GM21786 (cell line): Measurements from ENCODE around the gene PIGB.
A peak's percentile ranks its signal among the peaks of the same experiment; 100 is the strongest.
"Not testable (repeated sequence)": the region's sequence is repeated elsewhere in the genome, so short reads cannot be mapped to it uniquely, and the experiment has no call there.

Source experiments
- ATAC-seq: cut with Tn5 transposase; IDR thresholded peaks from one replicate; pipeline ENCODE4 v1.9.1; 2021; ENCODE audit not compliant: unreplicated experiment

PIGB gene

GRCh38 chr15:55297315-55297714 lies 21.7 kb upstream of the PIGB start:
- no peak for ATAC-seq

DNA sequence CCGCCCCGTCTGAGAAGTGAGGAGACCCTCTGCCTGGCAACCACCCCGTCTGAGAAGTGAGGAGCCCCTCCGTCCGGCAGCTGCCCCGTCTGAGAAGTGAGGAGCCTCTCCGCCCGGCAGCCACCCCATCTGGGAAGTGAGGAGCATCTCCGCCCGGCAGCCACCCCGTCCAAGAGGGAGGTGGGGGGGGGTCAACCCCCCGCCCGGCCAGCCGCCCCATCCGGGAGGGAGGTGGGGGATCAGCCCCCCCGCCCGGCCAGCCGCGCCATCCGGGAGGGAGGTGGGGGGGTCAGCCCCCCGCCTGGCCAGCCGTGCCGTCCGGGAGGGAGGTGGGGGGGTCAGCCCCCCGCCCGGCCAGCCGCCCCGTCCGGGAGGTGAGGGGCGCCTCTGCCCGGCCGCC lies 16.2 kb upstream of the PIGB start:
- ATAC-seq = not testable (repeated sequence)

DNA sequence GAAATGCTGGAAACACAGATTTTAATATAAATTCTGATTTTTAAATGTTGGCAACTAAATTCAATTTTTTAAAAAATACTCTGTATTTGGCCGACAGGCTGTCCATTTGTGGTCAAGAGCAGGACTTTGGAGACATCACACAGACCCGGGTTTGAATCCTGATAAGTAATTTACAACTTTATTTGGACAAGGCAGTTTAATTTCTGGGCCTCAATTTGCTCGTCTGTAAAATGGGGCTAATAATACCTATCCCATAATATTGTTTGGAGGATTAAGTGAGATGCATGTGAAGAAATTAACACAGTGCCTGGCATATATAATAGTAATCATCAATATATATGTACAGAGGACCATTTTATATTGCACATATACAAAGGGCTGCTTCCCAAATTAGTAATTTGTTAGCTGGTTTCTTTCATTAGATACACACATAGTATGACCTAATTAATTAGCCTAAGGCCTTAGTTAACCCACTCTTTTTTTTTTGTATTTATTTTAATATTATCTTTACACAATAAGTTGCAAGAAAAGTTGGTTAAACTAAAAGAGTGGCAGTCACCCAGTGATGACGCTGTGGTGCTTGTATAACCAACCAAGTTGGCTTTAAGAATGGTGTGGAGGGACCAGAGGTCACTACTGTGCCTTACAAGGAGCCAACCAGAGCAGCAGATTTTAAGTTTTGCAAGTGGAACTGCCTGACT lies 665 bp downstream of the PIGB start:
- peak; percentile 54 for ATAC-seq

- no peak for ATAC-seq
These were observed 1.2 kb downstream of the PIGB start for GRCh38 chr15:55320238-55320550.

DNA sequence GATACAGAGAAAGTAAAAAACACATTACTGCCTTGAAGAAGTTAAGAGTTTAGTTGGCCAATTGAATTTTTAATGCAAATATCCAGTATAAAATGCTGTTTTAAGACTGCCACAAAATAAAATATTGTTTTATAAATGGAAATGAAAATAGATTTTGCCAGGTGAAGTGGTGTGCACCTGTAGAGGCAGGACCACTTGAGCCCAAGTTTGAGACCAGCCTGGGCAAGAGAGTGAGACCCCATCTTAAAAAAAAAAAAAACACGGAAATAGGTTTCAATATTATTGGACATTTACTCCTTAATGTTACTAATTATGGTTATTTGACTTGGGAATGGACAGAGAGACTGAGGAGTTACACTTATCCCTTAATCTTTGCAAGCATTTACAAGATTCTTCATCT lies 1.9 kb downstream of the PIGB start:
- ATAC-seq = no peak

DNA sequence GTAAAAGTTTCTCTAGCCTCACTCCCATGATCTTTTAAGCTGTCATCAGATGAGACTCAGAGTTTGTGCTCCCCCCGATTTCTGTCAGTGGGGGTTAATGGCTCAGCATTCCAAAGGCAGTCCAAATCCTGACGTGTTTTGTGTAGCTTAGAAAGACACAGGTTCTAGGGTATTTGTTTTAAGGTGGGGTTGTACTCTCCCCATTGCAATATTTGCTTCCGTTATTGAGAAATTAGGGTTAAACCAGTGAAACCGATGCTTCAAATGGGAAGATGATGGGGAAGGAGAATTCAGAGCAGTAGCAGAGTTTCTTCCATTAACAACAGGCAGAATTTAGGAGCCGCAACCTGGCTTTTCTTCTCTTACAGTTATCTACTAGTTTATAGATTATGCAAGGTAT lies 3.4 kb downstream of the PIGB start:
- no peak for ATAC-seq

GRCh38 chr15:55327387-55327786 lies 8.4 kb downstream of the PIGB start:
- no peak for ATAC-seq

DNA sequence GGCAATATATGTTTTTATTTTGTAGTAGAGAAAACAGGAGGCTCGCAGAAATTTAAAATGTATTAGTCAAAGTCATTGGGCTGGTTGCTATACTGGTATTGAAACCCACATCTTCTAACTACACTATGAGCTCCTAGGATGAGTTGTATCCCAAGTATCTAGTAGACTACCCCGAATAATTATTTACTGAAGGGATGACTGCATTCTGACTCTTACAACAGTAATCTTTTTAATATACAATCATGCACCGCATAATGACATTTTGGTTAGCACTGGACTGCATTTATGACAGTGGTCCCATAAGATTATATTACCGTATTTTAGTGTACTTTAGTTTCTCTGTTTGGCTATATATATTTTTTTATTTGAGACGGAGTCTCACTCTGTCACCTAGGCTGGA lies 15.3 kb downstream of the PIGB start:
- no peak for ATAC-seq

DNA sequence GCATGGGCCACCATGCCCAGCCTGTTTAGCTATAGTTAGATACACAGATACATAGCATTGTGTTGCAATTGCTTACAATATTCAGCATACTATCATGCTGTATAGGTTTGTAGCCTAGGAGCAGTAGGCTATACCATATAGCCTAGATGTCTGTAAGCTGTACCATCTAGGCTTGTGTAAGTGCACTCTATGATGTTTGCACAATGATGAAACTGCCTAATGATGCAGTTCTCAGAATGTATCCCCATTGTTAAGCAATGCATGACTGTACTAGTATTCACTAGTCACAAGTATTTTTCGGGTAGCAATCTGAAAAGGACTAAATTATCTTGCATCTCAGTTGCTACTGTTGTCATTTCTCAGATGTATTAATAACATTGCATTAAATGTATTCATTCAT lies 16.0 kb downstream of the PIGB start:
- ATAC-seq = no peak

GRCh38 chr15:55337160-55337559 lies 18.1 kb downstream of the PIGB start:
- no peak for ATAC-seq

GRCh38 chr15:55343168-55343567 lies 24.1 kb downstream of the PIGB start:
- ATAC-seq = no peak

DNA sequence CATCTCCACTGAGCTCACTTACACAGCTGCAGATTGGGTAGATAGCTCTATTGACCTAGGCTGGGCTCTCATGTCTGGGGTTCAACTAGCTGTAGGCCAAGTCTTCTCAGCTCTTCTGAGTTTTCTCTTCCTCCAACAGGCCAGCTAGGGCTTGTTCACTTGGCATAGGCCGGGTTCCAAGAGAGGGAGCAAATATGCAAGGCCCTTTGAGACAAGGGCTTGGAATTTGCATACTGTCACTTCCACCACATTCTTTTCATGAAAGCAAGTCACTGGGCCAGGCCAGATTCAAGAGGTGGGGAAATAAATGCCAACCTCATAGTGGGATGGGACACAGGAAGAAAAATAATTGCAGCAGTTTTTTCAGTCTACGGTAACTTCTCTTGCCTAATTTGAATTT lies 25.2 kb downstream of the PIGB start:
- no peak for ATAC-seq

- no peak for ATAC-seq
These were observed 29.3 kb downstream of the PIGB start for GRCh38 chr15:55348281-55348778.

- no peak for ATAC-seq
These were observed 30.3 kb downstream of the PIGB start for GRCh38 chr15:55349282-55349681.

- ATAC-seq = no peak
These were observed 34.0 kb downstream of the PIGB start for GRCh38 chr15:55353025-55353424.

GRCh38 chr15:55356985-55357585 lies 38.1 kb downstream of the PIGB start:
- ATAC-seq = no peak

DNA sequence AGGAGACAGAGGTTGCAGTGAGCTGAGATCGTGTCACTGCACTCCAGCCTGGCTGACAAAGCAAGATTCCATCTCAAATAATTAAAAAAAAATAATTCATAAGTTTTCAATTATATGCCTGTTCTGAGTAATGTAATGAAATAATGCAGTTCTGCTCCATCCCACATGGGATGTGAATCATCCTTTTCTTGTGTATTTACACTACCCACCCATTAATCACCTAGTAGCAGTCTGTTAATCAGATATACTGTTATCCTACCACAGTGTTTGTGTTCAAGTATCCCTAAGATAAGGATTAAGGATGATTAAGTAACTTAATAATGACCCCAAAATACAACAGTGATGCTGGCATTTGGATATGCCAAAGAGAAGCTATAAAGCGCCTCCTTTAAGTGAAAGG lies 38.8 kb downstream of the PIGB start:
- ATAC-seq = no peak

GRCh38 chr15:55358471-55358870 lies 39.4 kb downstream of the PIGB start:
- no peak for ATAC-seq

DNA sequence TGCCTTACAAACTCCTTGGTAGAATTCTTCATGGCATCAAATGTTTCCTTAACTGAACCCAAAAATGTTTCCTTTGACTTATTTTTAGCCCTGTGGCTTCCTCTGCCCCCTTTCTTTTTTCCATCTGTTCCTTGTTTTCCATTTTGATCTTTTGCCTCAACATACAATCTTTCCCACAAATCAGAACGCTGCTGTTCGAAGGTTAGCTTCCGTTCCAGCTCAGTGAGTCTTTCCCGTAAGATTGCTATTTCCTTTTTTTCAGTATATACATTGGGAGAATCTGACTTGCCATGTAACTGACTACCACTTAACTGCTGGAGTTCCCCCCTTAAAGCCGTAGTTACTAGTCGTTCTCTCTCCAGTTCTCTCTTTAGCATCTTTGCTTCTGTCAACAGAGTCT lies 41.2 kb downstream of the PIGB start:
- ATAC-seq = no peak

DNA sequence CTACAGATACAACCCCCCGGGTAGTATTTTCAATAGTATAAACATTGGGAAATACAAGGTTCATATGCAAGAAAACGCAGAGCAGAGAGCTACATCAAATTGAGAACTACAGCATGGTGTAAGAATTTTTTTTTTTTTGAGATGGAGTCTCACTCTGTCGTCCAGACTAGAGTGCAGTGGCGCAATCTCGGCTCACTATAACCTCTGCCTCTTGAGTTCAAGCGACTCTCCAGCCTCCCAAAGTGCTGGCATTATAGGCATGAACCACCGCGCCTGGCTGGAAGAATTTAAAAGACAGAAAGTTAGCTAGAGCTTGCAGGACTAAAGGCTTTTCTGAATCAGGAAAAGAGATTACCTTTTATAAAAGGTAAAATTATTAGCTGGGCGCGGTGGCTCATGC lies 42.0 kb downstream of the PIGB start:
- no peak for ATAC-seq

DNA sequence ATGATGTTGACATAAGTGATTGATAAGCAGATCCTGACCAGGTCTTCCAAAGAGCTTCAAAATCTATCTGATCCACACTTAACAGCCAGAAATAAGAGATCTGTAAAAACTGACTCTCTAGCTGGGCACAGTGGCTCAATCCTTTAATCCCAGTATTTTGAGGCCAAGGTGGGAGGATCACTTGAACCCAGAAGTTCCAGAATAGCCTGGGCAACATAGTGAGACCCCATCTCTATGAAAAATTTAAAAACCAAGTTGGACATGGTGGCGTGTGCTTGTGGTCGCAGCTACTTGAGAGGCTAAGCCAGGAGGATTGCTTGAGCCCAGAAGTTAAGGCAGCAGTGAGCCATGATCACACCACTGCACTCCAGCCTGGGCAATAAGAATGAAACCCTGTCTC lies 43.6 kb downstream of the PIGB start:
- ATAC-seq = no peak

- ATAC-seq = no peak
These were observed 48.0 kb downstream of the PIGB start for GRCh38 chr15:55366981-55367380.
